SU-DHL-6 (cell line): Measurements from ENCODE around the gene RASL11B.

Experiments
- CTCF ChIP-seq: fragments of 200-600 bp; sonication (generic); IDR thresholded peaks from one replicate; pipeline ENCODE4 v1.5.1; 2017; ENCODE audit warnings: antibody characterized with exemption, mild to moderate bottlenecking, low read length, moderate library complexity; ENCODE audit not compliant: insufficient read depth, poor library complexity, severe bottlenecking
- EZH2phosphoT487 ChIP-seq: fragments of 200-600 bp; sonication (generic), shearing (Covaris generic); conservative IDR thresholded peaks from 2 replicates; pipeline ENCODE4 v1.6.1; 2018; ENCODE audit warnings: mild to moderate bottlenecking, antibody characterized with exemption, low read length, moderate library complexity, mixed read lengths

- no peak for TF ChIP-seq CTCF
- TF ChIP-seq EZH2phosphoT487: no peak
These were observed 5.3 kb upstream of the RASL11B start for GRCh38 chr4:52856801-52857200.
